ENCODE results near the gene ZBTB17.
"Not testable (repeated sequence)": the region's sequence is repeated elsewhere in the genome, so short reads cannot be mapped to it uniquely, and the experiment has no call there.

The ZBTB17 gene

GRCh38 chr1:16011936-16012589 is 36.2 kb upstream of the ZBTB17 start:
- in situ Hi-C loops (cut with HindIII; ENCODE audit: low sequenced_read_pairs) = no loop called here

- in situ Hi-C loops (cut with HindIII; ENCODE audit: low sequenced_read_pairs) = no loop called here
Measured at GRCh38 chr1:16010837-16011236, 34.9 kb upstream of the ZBTB17 start.

GRCh38 chr1:16009678-16010077 is 33.8 kb upstream of the ZBTB17 start:
- in situ Hi-C loops (cut with HindIII; ENCODE audit: low sequenced_read_pairs) = no loop called here

GRCh38 chr1:16009030-16009460 is 33.1 kb upstream of the ZBTB17 start:
- in situ Hi-C loops (cut with HindIII; ENCODE audit: low sequenced_read_pairs) = no loop called here

- in situ Hi-C loops (cut with HindIII; ENCODE audit: low sequenced_read_pairs) = no loop called here
Measured at GRCh38 chr1:16007671-16008341, 31.9 kb upstream of the ZBTB17 start.

GRCh38 chr1:16006552-16007485 is 30.9 kb upstream of the ZBTB17 start:
- in situ Hi-C loops (cut with HindIII; ENCODE audit: low sequenced_read_pairs) = no loop called here

- in situ Hi-C loops (cut with HindIII; ENCODE audit: low sequenced_read_pairs) = no loop called here
Measured at GRCh38 chr1:16006010-16006409, 30.1 kb upstream of the ZBTB17 start.

- in situ Hi-C loops (cut with HindIII; ENCODE audit: low sequenced_read_pairs) = no loop called here
Measured at GRCh38 chr1:16005597-16005996, 29.7 kb upstream of the ZBTB17 start.

- in situ Hi-C loops (cut with HindIII; ENCODE audit: low sequenced_read_pairs) = not testable (repeated sequence)
Measured at GRCh38 chr1:16001274-16001673, 25.4 kb upstream of the ZBTB17 start.

- in situ Hi-C loops (cut with HindIII; ENCODE audit: low sequenced_read_pairs) = no loop called here
Measured at GRCh38 chr1:15998929-15999328, 23.0 kb upstream of the ZBTB17 start.

GRCh38 chr1:15997637-15998280 is 21.9 kb upstream of the ZBTB17 start:
- in situ Hi-C loops (cut with HindIII; ENCODE audit: low sequenced_read_pairs) = no loop called here

GRCh38 chr1:15997076-15997585 is 21.2 kb upstream of the ZBTB17 start:
- in situ Hi-C loops (cut with HindIII; ENCODE audit: low sequenced_read_pairs) = no loop called here

- in situ Hi-C loops (cut with HindIII; ENCODE audit: low sequenced_read_pairs) = no loop called here
Measured at GRCh38 chr1:15994590-15995351, 18.9 kb upstream of the ZBTB17 start.

GRCh38 chr1:15994081-15994480 is 18.2 kb upstream of the ZBTB17 start:
- in situ Hi-C loops (cut with HindIII; ENCODE audit: low sequenced_read_pairs) = no loop called here

GRCh38 chr1:15993666-15994065 is 17.8 kb upstream of the ZBTB17 start:
- in situ Hi-C loops (cut with HindIII; ENCODE audit: low sequenced_read_pairs) = no loop called here

- in situ Hi-C loops (cut with HindIII; ENCODE audit: low sequenced_read_pairs) = no loop called here
Measured at GRCh38 chr1:15992582-15993500, 16.9 kb upstream of the ZBTB17 start.

- in situ Hi-C loops (cut with HindIII; ENCODE audit: low sequenced_read_pairs) = no loop called here
Measured at GRCh38 chr1:15992187-15992553, 16.3 kb upstream of the ZBTB17 start.

GRCh38 chr1:15991427-15992186 is 15.7 kb upstream of the ZBTB17 start:
- in situ Hi-C loops (cut with HindIII; ENCODE audit: low sequenced_read_pairs) = no loop called here

Measured in endothelial cell of hepatic sinusoid (primary cell).